ENCODE results near the gene LRP5. TPM values are rescaled to one million over a fixed set of nuclear protein-coding genes. Genes with fewer than 3 reads are reported as not detected.

The LRP5 gene
- total and polyA plus RNA-seq, 2 experiments from 2014 or later, result 26.9 to 51.1 TPM

GRCh38 chr11:68353118-68353517 is 40.7 kb downstream of the LRP5 start:
- ATAC-seq, result peak; percentile 30
- peaks cover 15% of the 10 kb centered on the region; the same call in 2 of the 3 replicates for H3K9me3 Mint-ChIP-seq
- peaks cover 15% of the 10 kb centered on the region for H3K4me1 Mint-ChIP-seq
- H2AFZ ChIP-seq, result no peak overlapping the region
- no peak overlapping the region for H3K4me2 ChIP-seq
- DNase-seq (ENCODE audit: low spot score), result no peak
- H3K4me1 ChIP-seq (ENCODE audit: insufficient read depth), result peaks cover 3% of the 10 kb centered on the region; the same call in 1 of the 2 replicates
- H3K36me3 ChIP-seq (ENCODE audit: insufficient read depth), result no peaks in the 10 kb centered on the region
- peaks cover 24% of the 10 kb centered on the region for H3K27me3 Mint-ChIP-seq (ENCODE audit: insufficient read depth, low read depth, poor library complexity)
- H3K9me2 ChIP-seq (ENCODE audit: insufficient read depth), result no peaks in the 10 kb centered on the region
- 0 out of 2 replicates have a peak, but pooled peaks cover 2% of the 10 kb centered on the region for H3F3A ChIP-seq (replicated peaks; ENCODE audit: low read depth)
- H3K27ac ChIP-seq (ENCODE audit: low read depth), result no peak overlapping the region
- H3K27ac Mint-ChIP-seq, result no peak overlapping the region
- H3K27me3 ChIP-seq (ENCODE audit: insufficient read depth), result no peaks in the 10 kb centered on the region
- H3K36me3 Mint-ChIP-seq (ENCODE audit: low read depth), result peaks cover 44% of the 10 kb centered on the region
- H3K4me3 ChIP-seq, result no peak overlapping the region
- no peak for TF ChIP-seq CTCF (conservative IDR thresholded peaks at IDR 0.05; ENCODE audit: low read depth in 2 of 2)
- TF ChIP-seq STAT1 (IDR thresholded peaks at IDR 0.05; ENCODE audit: unreplicated experiment), result no peak
- TF ChIP-seq ZNF462 (CRISPR knock-in tag; IDR thresholded peaks at IDR 0.05), result no peak
- no peak for TF ChIP-seq JUNB (IDR thresholded peaks at IDR 0.05; ENCODE audit: unreplicated experiment)
- no peak for TF ChIP-seq POLR2AphosphoS5 (IDR thresholded peaks at IDR 0.05; ENCODE audit: low read depth)
- TF ChIP-seq ZNF114 (CRISPR knock-in tag; IDR thresholded peaks at IDR 0.05), result no peak
- TF ChIP-seq EZH2phosphoT487 (IDR thresholded peaks at IDR 0.05; ENCODE audit: unreplicated experiment), result no peak
- TF ChIP-seq REST (IDR thresholded peaks at IDR 0.05; ENCODE audit: unreplicated experiment), result no peak
- TF ChIP-seq CREB1 (CRISPR knock-in tag; IDR thresholded peaks at IDR 0.05; ENCODE audit: low read depth), result no peak
- no peak for TF ChIP-seq ETS1 (IDR thresholded peaks at IDR 0.05)
- no peak for TF ChIP-seq EZH2 (IDR thresholded peaks at IDR 0.05; ENCODE audit: low read depth, unreplicated experiment)
- TF ChIP-seq ZNF331 (CRISPR knock-in tag; IDR thresholded peaks at IDR 0.05; ENCODE audit: low read depth), result no peak
- no peak for TF ChIP-seq NANOG (IDR thresholded peaks at IDR 0.05; ENCODE audit: borderline replicate concordance)
- H3K79me2 ChIP-seq (replicated peaks; ENCODE audit: insufficient read depth), result peaks cover 12% of the 10 kb centered on the region; the same call in 1 of the 2 replicates
- no peaks in the 10 kb centered on the region; the same call in none of the 2 replicates for H4K20me1 ChIP-seq (replicated peaks; ENCODE audit: insufficient read depth)
- no peak overlapping the region for H3K4me3 Mint-ChIP-seq
